NCI-H1417 treated with DMSO at 0.1 percent for 48 hours (cell line): ENCODE results near the gene ORC1.

Experiments
- DNase-seq: peaks from one replicate; lab custom pipeline; 2025; lab: John Stamatoyannopoulos, UW

ORC1 gene

GRCh38 chr1:52343979-52344378 lies 60.2 kb downstream of the ORC1 start:
- no peak for DNase-seq

GRCh38 chr1:52341655-52342260 lies 62.5 kb downstream of the ORC1 start:
- DNase-seq: no peak

GRCh38 chr1:52337439-52337838 lies 66.8 kb downstream of the ORC1 start:
- no peak for DNase-seq

GRCh38 chr1:52334906-52335528 lies 69.2 kb downstream of the ORC1 start:
- DNase-seq: no peak

DNA sequence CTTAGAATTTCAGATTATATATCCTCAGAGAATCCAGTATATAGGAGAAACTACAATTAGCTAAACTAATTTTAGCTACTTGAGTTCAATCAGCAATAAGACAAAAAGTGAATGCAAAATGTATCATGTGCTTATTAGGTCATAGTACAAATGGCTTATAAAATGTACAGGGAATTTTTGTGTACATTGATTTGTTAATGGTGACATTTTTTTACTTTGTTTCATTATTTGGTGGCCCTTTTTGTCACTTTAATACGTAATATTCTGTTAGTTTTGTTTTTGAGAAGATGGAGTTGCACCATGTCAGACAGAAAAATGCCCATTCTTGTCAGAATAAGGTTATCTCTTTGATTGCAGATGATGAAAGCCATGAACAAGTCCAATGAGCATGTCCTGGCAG lies 71.8 kb downstream of the ORC1 start:
- no peak for DNase-seq

DNA sequence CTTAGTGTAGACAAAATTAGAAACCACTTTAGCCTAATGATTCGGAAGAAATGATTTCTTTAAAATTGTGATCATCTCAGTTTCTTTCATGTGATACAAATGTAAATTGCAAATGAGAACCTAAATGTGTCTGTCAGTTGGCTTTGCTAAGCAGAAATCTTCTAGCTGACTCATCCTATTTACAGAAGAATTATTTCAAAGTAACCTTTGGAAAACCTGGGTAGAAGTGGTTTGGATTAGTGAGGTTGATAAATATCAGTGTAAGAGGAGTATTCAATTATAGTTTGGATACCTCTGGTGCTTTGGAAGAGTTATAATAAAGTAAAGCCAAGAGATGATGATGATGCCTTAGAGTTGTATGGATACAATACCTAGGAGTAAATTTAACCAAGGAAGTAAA lies 75.6 kb downstream of the ORC1 start:
- no peak for DNase-seq

DNA sequence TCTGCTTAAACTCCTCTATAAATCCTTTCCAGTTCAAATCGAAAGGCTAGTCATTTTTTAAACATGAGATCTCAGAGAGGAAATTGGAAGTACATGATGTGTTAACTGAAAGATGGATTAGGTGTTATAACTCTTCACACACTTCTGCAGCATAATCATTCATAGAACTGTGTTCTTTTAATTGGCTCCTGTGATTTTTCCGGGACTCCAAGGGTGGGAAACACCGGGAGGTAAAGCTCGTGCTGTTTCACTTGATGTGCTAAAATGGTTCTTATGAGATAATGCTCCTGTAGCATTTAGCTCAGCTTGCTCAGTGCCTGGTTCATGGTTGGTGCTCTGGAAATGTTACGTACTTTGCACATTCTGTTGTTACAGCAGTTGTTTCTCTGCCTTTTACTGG lies 78.4 kb downstream of the ORC1 start:
- DNase-seq: no peak

GRCh38 chr1:52323731-52324130 lies 80.5 kb downstream of the ORC1 start:
- DNase-seq: no peak
